ENCODE data around the gene WARS2.
A peak's percentile ranks its signal among the peaks of the same experiment; 100 is the strongest.

Gene WARS2

GRCh38 chr1:119011706-119012105, 128.7 kb downstream of the WARS2 start:
- DNase-seq = no peak

GRCh38 chr1:119011116-119011515, 129.3 kb downstream of the WARS2 start:
- DNase-seq = no peak

- DNase-seq = no peak
These were observed 130.3 kb downstream of the WARS2 start for GRCh38 chr1:119010201-119010600.

GRCh38 chr1:119009312-119009655, 131.2 kb downstream of the WARS2 start:
- no peak for DNase-seq

GRCh38 chr1:119008483-119009311, 131.8 kb downstream of the WARS2 start:
- peak; percentile 48 to 61 for DNase-seq

- no peak for DNase-seq
These were observed 132.6 kb downstream of the WARS2 start for GRCh38 chr1:119007670-119008482.

GRCh38 chr1:119007339-119007669, 133.1 kb downstream of the WARS2 start:
- DNase-seq = no peak

GRCh38 chr1:119006406-119007279, 133.8 kb downstream of the WARS2 start:
- no peak for DNase-seq

GRCh38 chr1:119005724-119006405, 134.6 kb downstream of the WARS2 start:
- DNase-seq = no peak

- DNase-seq = no peak
These were observed 135.7 kb downstream of the WARS2 start for GRCh38 chr1:119004781-119005180.

- DNase-seq = no peak
These were observed 136.3 kb downstream of the WARS2 start for GRCh38 chr1:119004129-119004527.

- no peak for DNase-seq
These were observed 136.9 kb downstream of the WARS2 start for GRCh38 chr1:119003413-119004128.

- DNase-seq = peak; percentile 6 to 26
These were observed 138.3 kb downstream of the WARS2 start for GRCh38 chr1:119002028-119002686.

- DNase-seq = no peak
These were observed 139.0 kb downstream of the WARS2 start for GRCh38 chr1:119001181-119002027.

- no peak for DNase-seq
These were observed 139.9 kb downstream of the WARS2 start for GRCh38 chr1:119000371-119001180.

GRCh38 chr1:118999348-119000071, 140.9 kb downstream of the WARS2 start:
- no peak for DNase-seq

GRCh38 chr1:118998171-118998570, 142.3 kb downstream of the WARS2 start:
- no peak for DNase-seq

- no peak for DNase-seq
These were observed 143.2 kb downstream of the WARS2 start for GRCh38 chr1:118997225-118997624.
